Activated CD4-positive, alpha-beta T cell treated with anti-CD3 and anti-CD28 coated beads, Interleukin-2, amount 50 U/mL, for 1 hour (primary cell): ENCODE data around the gene BPHL.
"Not testable (repeated sequence)": the region's sequence is repeated elsewhere in the genome, so short reads cannot be mapped to it uniquely, and the experiment has no call there.

Source experiments
- DNase-seq: peaks from one replicate; pipeline ENCODE4 v3.0.0-alpha.2; 2020

BPHL gene

DNA sequence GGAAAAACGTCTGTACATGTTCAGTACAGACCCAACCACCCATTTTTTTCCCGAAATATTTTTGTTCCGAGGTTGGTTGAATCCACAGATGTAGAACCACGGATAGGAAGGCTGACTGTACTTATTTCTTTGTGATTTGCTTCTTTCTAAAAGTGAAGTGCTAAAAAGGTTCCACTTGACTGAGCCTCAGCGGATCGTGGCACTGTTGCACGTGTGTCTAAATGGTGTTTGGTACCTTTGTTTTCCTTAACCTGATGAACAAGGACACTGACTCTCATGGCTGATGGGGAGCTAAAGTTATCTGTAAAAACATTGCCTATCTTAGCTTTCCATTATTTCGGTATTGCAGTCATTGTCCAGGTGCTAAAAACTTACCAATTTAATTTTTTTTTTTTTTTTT, 6.2 kb downstream of the BPHL start:
- DNase-seq = no peak

DNA sequence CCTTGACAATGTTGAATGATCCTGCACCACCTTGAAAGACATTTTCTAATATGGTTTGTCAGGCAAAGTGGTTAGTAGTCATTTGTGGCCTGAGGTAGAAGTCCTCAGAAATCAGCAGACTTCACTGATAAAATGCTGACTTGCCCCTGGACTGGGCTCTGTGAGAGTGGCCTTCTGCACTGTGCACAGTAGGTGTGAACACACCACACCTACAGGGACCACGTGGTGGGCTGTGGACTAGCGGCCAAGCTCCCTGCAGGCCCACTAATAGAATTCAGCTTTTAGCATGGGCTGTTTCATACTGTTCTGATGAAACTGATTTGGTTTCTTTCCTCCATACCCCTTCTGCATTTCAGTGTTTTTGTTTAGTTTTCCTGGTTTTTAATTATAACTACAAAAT, 7.3 kb downstream of the BPHL start:
- no peak for DNase-seq

DNA sequence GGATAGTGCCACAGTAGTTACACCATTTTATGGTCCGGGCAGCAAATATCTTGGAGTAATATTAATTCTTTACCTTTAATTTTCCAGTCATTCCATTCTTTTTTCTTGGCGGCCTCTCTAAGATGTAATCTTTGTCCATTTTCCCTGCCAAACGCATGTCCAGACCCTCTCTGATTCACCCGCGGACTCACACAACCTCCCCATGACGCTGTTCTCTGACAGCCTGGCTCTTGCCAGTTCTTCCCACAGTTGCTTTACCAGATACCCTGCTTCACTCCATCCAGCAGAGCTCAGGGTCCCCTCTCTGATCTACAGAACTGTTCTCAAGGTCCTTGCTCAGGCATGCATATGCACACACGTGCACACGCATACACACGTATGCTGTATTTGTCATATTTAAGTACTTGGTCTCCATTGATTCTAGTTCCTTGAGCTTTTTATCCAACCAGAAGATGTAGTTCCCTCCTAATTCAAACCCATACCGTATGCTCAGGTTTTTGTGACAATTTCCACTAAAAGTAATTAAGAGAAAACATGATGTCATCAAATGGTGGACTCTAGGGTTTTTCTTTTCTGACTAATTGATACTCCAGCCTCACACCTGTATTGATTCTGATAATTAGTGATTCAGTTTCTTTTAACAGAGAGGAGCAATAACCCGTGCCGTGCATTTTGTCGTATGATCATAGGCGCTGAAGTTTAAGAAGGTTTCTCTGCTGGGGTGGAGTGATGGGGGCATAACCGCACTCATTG, 10.0 kb downstream of the BPHL start:
- DNase-seq = no peak

GRCh38 chr6:3131695-3132094, 13.2 kb downstream of the BPHL start:
- no peak for DNase-seq

DNA sequence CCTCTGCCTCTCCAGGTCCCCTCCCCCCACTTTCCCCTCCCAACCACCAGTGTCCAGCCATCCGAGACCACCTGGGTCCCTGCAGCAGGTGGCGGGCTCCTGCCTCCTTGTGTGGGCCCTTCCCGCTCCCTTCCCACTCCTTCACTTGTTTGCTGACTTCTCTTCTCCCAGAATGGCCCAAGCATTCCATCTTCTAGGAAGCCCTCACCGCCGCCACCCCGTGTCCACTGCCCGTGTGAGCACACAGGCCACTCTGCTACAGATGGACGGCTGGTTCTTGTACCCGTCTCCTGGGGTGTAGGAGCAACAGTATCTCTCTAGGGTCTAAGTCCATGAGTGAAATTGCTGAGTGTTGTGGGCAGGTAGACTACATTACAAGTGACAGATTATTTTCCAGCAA, 15.0 kb downstream of the BPHL start:
- no peak for DNase-seq

DNA sequence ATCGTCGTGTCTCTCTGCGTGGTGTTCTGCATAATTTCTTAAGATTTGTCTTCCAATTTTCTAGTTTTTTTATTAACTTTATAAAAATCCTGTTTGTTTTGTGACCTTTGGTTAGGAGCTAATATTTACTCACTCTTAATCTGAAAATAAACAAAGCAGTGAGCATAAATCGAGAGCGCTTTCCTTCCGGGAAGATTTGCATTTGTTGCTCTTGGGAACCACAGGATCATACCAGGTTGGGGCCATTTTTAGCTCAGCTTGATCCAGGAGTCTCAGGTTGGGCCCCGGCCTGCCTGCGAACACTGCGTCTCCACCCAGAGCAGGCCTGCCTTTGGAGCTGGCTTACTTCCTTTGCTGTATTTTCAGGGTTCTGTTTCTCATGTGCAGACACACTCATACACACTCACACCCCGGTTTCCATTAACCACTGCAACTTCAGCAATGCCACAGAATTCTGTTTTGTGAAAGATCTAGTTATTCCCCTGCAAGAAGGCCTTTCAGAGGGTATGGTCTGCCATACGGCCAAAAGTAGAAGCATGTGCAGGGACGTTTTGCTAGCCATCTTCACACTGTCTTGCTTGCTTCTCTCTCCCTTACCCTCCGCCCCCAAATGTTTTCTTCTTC, 17.3 kb downstream of the BPHL start:
- DNase-seq = no peak

GRCh38 chr6:3136292-3137011, 17.9 kb downstream of the BPHL start:
- no peak for DNase-seq

DNA sequence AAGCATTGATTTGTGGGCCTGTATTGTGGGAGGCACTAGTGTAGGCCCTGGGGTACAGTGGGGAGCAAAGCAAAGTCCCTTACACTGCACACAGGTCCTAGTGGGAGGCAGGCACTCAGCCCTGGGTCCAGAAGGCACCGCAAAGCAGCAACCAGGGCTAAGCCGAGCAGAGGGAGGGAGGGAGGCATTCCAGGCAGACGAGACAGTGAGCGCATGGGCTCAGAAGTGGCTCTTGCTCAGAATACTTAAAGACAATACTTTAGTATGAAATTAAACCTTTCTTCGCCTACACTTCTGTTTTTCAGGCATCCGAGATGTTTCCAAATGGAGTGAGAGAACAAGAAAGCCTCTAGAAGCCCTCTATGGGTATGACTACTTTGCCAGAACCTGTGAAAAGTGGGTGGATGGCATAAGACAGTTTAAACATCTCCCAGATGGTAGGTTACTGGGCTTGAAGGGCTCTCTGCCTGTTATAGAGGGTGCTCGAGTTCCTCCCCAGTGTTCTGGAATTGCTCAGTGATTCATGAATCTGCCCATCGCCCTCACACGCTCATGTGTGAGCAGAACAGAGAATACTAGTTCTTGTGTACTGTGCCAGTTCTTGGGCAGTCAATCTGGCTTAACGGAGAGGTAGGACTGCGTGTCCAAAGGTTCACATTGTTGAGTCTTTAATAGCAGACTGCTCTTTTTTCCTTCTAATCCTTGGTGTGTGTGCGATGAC, 18.7 kb downstream of the BPHL start:
- DNase-seq = no peak

DNA sequence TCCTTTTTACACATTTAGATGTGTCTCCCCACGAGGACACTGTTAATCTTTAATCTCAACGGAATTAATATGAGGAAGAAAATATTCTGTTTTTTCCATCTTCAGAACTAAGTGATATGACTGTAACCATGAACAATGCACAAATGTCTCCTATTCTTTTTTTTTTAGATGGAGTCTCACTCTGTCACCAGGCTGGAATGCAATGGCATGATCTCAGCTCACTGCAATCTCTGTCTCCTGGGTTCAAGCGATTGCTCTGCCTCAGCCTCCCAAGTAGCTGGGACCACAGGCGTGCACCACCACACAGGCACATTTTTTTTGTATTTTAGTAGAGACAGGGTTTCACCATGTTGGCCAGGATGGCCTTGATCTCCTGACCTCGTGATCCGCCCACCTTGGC, 19.4 kb downstream of the BPHL start:
- DNase-seq = not testable (repeated sequence)

- no peak for DNase-seq
These were observed 19.8 kb downstream of the BPHL start for GRCh38 chr6:3138341-3138740.

DNA sequence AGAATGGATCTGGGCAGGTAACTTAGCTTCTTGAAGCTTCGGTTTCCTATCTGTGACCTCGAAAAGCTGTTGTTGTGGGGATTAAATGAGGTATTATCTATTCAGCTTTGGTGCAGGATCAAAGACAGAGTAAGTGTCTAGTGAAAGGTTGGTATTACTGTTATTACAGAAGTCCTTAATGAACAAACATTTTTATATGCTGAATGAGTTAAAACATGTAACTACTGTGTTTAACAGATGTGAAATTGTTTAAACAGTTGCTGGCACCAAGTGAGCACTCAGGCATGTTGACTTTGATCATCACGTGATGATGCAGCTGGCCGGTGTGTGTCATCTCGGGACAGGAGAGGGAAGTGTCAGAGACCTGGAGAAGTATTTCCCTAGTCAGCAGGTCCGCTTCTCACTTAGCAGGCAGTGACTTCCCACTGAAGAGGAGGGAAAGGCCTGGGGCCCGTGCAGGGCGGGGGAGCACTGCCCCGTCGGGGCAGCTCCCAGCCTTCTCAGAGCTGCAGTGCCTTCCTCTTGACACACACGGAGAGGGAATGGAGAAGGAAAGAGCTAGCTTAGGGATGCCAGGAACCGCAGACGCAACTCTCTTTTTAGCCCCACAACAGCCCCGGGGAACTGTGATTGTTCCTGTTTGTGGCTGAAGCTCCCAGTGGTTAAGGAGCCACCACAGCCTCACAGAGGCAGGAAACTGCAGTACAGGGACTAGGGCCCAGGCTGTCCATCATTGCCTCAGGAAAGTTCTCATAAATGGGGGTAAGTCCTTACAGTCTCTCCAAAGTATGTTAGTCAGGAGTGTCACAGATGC, 20.8 kb downstream of the BPHL start:
- no peak for DNase-seq

DNA sequence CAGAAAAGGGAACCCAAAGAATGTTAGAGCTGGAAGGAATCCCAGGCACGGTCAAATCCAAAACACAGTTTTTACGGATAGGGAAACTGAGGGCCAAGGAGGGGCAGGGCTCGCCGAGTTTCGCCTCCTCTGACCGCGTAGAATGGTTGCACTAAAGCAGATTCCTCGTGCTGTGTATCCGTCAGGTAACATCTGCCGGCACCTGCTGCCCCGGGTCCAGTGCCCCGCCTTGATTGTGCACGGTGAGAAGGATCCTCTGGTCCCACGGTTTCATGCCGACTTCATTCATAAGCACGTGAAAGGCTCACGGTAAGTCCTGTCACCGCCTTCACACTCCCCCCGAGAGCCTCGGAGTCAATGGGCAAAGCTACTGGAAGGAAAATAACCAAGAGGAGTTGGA, 21.7 kb downstream of the BPHL start:
- DNase-seq = no peak

DNA sequence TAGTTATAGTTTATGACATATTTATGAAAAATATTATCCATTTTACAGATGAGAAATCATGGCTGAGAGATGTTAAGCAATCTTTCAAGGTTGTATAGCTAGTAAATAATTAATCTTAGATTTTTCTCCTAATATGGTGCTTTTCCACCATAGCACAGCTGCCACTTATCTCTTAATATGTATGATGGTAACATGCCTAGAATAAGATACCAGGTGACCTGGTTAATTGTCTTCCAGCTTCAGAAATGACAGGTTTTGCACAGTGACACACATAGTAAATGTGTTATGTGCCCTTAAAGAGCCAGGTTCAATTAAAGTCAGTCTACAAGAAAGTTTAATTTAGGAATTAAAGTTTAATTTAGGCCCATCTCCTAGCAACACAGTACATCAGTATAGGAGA, 24.0 kb downstream of the BPHL start:
- DNase-seq = no peak

- DNase-seq = no peak
These were observed 24.6 kb downstream of the BPHL start for GRCh38 chr6:3143158-3143557.

DNA sequence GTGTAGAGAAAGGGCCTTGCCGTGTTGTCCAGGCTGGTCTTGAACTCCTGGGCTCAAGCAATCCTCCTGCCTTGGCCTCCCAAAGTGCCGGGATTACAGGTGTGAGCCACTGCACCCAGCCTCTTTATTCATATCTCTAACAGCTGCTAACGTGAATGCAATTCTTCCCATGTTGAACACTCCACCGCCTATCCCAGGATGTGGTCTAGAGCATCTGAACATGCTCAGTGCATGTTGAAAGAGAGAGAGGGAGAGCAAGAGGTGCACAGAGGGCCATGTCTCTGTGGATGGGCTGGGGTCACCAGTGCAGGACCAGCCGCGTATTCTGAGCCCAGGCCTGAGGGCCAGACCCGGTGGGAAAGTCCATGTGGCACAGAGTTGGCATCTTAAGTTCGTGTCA, 26.1 kb downstream of the BPHL start:
- no peak for DNase-seq

DNA sequence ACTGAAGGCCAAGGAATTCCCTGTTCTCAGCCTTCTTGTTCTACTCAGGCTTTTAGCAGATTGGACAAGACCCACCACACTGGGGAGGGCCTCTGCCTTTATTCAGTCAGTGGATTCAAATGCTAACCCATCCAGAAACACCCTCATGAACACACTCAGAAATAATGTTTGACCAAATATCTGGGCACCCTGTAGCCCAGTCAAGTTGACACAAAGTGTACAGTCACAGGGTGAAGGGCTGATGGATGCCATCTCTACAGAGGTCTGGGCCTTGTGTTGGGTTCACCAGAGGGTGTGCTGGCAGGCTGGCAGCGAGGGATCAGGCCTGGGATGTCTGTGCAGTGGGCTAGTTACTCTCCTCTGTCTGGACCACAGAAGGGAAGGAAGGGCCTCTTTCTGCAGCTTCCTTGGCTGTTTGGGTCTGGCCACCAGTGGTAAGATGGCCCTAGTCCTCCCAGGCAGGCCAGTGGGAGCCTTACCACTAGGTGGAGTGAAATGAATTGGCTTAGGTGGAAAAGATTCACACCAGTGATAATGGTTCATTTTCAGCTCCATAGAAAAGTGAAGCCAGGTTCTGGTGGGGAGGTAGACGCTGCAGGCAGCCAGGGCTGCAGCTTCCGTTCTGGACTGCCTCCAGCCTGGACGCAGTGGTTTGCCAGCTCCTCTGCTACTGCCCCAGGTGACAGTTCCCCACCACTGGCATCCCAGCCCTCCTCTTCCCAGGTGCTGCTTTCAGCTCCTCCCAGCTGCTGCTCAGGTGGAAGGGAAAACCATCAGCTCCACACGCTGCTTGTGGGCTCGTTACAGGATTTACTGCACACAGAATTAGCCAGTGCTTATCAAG, 29.6 kb downstream of the BPHL start:
- no peak for DNase-seq

- DNase-seq = no peak
These were observed 33.2 kb downstream of the BPHL start for GRCh38 chr6:3151691-3152090.

- no peak for DNase-seq
These were observed 34.2 kb downstream of the BPHL start for GRCh38 chr6:3152689-3153088.

GRCh38 chr6:3155416-3155815, 36.9 kb downstream of the BPHL start:
- DNase-seq = not testable (repeated sequence)

DNA sequence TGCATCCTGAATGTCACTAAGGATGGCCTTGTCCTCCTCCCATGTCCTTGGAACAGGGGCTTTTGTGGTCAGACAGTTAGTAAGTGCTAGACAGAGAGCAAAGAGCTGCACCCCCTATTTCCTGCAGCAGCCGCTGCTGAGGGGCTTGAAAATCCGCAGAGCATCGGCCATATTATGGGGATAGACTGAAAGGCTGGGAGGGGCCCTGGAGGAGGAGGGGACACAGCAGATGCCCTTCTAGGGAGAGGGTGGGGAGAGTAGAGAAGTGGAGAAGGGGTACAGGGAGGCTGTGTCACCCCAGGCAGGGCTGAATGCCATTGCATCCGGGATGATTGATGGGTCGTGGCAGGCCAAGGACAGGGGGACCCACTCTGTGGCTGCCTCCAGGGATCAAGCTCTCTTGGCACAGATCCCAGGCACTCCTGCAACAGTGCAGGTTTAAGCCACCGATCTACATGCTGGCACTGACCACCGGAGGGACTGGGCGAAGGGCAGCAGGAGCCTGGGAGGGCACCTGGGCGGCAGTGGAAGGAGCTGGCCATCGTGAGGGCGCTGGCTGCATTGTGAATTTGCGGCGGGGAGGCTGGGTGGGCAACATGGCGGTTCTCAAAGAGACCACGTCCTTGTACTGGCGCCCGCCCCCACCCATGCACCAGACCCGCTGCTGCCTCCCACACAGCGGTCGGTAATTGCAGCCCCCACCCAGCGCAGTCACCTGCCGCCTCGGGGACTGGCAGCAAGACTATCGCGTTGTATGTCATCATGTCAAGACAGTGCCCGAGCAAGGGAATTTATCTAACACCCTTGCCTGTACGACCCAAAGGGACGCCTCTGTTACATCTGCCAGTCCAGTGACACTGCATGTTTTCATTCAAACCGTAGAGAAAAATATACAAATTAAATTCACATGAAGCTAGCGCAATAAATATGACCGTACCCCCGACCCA, 37.9 kb downstream of the BPHL start:
- peak; percentile 21 for DNase-seq
